Heart right ventricle (tissue), 16 donors: Measurements from ENCODE around the gene FBXO28. TPM values are rescaled to one million over a fixed set of nuclear protein-coding genes. Genes with fewer than 3 reads are reported as not detected.

Experiments
- ATAC-seq, 8 donors: fragments of 200-7000 bp; cut with Tn5 transposase; one replicate each; pipeline ENCODE4 v1.9.1; 2020; ENCODE audit warnings: mild to moderate bottlenecking in 8 of 8, moderate library complexity in 8 of 8, moderate number of reproducible peaks in 1 of 8
- DNase-seq, 2 donors: peaks; one replicate each; pipeline ENCODE4 v3.0.0-alpha.2; 2020
- H3K27ac ChIP-seq, 10 donors: fragments of 200-600 bp; sonication (generic) in 2 of 10; one replicate each; pipeline versions ENCODE4 v1.5.0 to v1.8.0; 2020 to 2022; ENCODE audit warnings: mild to moderate bottlenecking in 3 of 10
- H3K27me3 ChIP-seq, 7 donors: fragments of 200-600 bp; one replicate each; pipeline ENCODE4 v1.8.0; 2021 to 2022; ENCODE audit warnings: mild to moderate bottlenecking in 2 of 7
- H3K36me3 ChIP-seq, 9 donors: fragments of 200-600 bp; sonication (generic) in 1 of 9; one replicate each; pipeline versions ENCODE4 v1.5.0 to v1.8.0; 2020 to 2022; ENCODE audit warnings: mild to moderate bottlenecking in 2 of 9
- H3K4me1 ChIP-seq, 9 donors: fragments of 200-600 bp; sonication (generic) in 1 of 9; one replicate each; pipeline versions ENCODE4 v1.5.0 to v1.8.0; 2020 to 2022; ENCODE audit warnings: mild to moderate bottlenecking in 4 of 9
- H3K4me3 ChIP-seq, 10 donors: fragments of 200-600 bp; sonication (generic) in 2 of 10; one replicate each; pipeline versions ENCODE4 v1.5.0 to v1.8.0; 2020 to 2022; ENCODE audit warnings: mild to moderate bottlenecking in 7 of 10, moderate library complexity in 2 of 10
- H3K9me3 ChIP-seq, 11 donors: fragments of 200-600 bp in 10 of 11; sonication (generic) in 2 of 11; one replicate each; pipeline versions ENCODE4 v1.5.0 to v1.8.0; 2013 to 2022; ENCODE audit warnings: mild to moderate bottlenecking in 2 of 11, control low read depth in 1 of 11, moderate library complexity in 1 of 11
- WGBS, 2 donors: extraction: QIAGEN DNeasy Blood & Tissue Kit; methylation state at CpG; one replicate each; pipeline ENCODE4 v1.1.7; 2013; ENCODE audit warnings: inconsistent platforms in 1 of 2; 5-methylcytosine and 5-hydroxymethylcytosine counted together
- intact Hi-C, 10 donors: fragments of 100-400 bp; cut with DNase I; formaldehyde crosslinking; loops; one replicate each; pipeline versions ENCODE4 v1.11.1 to v1.14.2; 2022
- polyA plus RNA-seq, 2 donors: library from polyadenylated mRNA; stranded (reverse); fragments of 200-250 nt; gene quantifications; one replicate each; pipeline ENCODE4 v1.2.3, GENCODE V29; 2013
- total RNA-seq, 10 donors: library from RNA; stranded (reverse); fragmentation: NEBNext Ultra II Directional in 3 of 10; extraction: Animal tissue kit (Norgen Biotek cat#: 25700) in 3 of 10; gene quantifications; one replicate each; pipeline versions ENCODE4 v1.2.1 to v1.2.4, GENCODE V29; 2021 to 2023
- TF ChIP-seq, protein P1 (sequence below), 9 donors: fragments of 200-600 bp; sonication (generic) in 2 of 9; IDR thresholded peaks; one replicate each; pipeline versions ENCODE4 v1.5.0 to v1.8.0; 2021 to 2022; ENCODE audit warnings: antibody characterized with exemption in 9 of 9, mild to moderate bottlenecking in 5 of 9, moderate library complexity in 1 of 9
- donor health status: Arrhythmogenic right ventricular cardiomyopathy.
- donor health status: ischemic (EF 13 %, LVEDD 7.1; RV severe dilation, severe dysfunction).
- donor health status: healthy with polysubstance abuse.
- donor health status: DM: no; HTN: yes; CAD: no.
- donor health status: DM: no; HTN: no; CAD: no.
- donor health status: ischemic (EF 25% LVEDD 6.9; RV normal size, moderate dysfunction).
- donor health status: ischemic (EF 25% LVEDD 5.7; RV mildly dilated, moderate dysfunction).
- donor health status: healthy.
- donor health status: DM: yes; HTN: yes; CAD: no.
- donor health status: Ischemic cardiomyopathy.
- donor health status: ischemic (EF 35%, LVEDD 5.7; RV mildly dilated, moderate dysfunction).
- donor health status: nonischemic (EF 11% LVEDD 7.7; RV severe dilation, severe dysfunction).
- donor health status: DM: yes; HTN: yes; CAD: no.
- donor health status: PGD.
- donor health status: ischemic (EF 29% LVEDD 5.4; RV normal size, mild dysfunction).
- donor health status: nonischemic (EF 23%, LVEDD 6.1; RV moderate dilation, normal function).

The FBXO28 gene
- total and polyA plus RNA-seq, 12 donors, result 5.9 to 22.9 (median 20.1) TPM

DNA sequence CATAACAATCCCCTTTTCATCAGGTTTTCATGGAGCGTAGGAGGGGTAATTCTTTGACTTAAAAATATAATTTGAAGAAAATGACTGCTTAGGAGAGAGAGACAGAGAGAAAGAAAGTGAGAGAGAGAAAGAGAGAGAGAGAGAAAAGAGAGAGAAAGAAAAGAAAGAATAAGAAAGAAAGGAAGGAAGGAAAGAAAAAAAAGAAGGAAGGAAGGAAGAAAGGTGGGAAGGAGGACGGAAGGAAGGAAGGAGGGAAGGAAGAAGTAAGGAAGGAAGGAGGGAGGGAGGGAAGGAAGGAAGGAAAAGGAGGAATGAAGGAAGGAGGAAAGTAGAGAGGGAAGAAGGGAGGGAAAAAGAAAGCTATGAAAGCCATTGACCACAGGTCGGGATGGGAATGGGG is 58.3 kb downstream of the FBXO28 start:
- intact Hi-C loops, result loop anchor here in 1 of 10 donors (10.0 kb wide), 1 partner anchor 123 kb away; no protein-coding TSS in a partner anchor
- Histone ChIP-seq H3K27ac (no peak overlapping the region), H3K36me3 (no peaks in the 10 kb centered on the region), H3K4me1 (peaks cover 4 to 30% (median 12%) of the 10 kb centered on the region in 9 donors), H3K9me3 (no peaks in the 10 kb centered on the region), H3K27me3 (no peaks in the 10 kb centered on the region), H3K4me3 (no peak overlapping the region)
- TF ChIP-seq, protein P1, sequence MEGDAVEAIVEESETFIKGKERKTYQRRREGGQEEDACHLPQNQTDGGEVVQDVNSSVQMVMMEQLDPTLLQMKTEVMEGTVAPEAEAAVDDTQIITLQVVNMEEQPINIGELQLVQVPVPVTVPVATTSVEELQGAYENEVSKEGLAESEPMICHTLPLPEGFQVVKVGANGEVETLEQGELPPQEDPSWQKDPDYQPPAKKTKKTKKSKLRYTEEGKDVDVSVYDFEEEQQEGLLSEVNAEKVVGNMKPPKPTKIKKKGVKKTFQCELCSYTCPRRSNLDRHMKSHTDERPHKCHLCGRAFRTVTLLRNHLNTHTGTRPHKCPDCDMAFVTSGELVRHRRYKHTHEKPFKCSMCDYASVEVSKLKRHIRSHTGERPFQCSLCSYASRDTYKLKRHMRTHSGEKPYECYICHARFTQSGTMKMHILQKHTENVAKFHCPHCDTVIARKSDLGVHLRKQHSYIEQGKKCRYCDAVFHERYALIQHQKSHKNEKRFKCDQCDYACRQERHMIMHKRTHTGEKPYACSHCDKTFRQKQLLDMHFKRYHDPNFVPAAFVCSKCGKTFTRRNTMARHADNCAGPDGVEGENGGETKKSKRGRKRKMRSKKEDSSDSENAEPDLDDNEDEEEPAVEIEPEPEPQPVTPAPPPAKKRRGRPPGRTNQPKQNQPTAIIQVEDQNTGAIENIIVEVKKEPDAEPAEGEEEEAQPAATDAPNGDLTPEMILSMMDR (IDR thresholded peaks at IDR 0.05), result no peak
- no peak for DNase-seq
- no peak for ATAC-seq
- 84 to 89% methylated on average over 3 of the region's 3 CpGs for WGBS, 2 donors

DNA sequence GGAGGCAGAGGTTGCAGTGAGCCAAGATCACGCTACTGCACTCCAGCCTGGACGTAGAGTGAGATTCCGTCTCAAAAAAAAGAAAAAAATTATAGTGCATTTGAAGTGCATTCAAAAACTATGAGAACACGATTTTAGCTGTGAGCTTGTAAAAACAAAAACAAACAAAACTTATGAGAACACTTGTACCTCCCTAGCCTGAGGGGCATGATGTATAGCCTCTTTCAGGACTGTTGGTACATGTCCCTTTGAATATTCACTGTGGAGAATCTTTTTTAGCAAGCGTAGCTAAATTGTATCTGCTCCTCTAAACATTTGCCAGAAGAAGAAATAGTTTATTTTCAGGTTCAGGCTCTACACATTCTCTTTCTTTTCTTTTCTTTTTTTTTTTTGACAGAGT is 59.6 kb downstream of the FBXO28 start:
- Histone ChIP-seq H3K9me3 (no peaks in the 10 kb centered on the region), H3K27me3 (no peaks in the 10 kb centered on the region), H3K27ac (no peak overlapping the region), H3K36me3 (no peaks in the 10 kb centered on the region), H3K4me3 (no peak overlapping the region), H3K4me1 (peaks cover 4 to 27% (median 10%) of the 10 kb centered on the region in 9 donors)
- ATAC-seq, result no peak
- no peak for DNase-seq
- intact Hi-C loops, result loop anchor here in 1 of 10 donors (10.0 kb wide), 1 partner anchor 121 kb away; no protein-coding TSS in a partner anchor
- TF ChIP-seq, protein P1 (IDR thresholded peaks at IDR 0.05), result no peak
- WGBS, 2 donors, result 91 to 94% methylated on average over 5 of the region's 5 CpGs

DNA sequence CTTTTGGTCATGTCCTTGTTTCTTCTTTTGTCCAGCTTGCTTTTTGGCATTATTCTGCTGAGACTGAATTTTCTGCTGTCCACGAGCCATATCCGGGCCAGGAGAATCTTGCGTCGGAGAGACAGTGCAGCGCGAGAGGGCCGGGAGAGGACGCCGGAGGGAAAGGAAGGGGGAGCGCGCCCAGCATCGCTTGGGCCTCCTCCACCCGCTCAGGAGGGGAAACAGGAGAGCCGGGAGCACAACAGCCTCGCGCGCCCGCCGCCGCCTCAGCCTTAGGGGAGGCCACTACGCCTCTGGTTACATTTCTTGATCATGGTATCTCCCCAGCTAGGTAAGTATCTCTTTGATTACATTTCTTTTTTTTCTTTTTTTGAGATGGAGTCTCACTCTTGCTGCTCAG is 61.7 kb downstream of the FBXO28 start:
- DNase-seq (peak; percentile 21 to 36), ATAC-seq (peak; percentile 61 to 93 (median 74))
- Histone ChIP-seq H3K9me3 (no peaks in the 10 kb centered on the region), H3K4me1 (peaks cover 0 to 7% (median 0%) of the 10 kb centered on the region in 9 donors), H3K4me3 (peak overlapping the region in 3 of 10 donors; percentile 0 to 26 (median 19)), H3K27me3 (no peaks in the 10 kb centered on the region), H3K36me3 (no peaks in the 10 kb centered on the region), H3K27ac (no peak overlapping the region)
- TF ChIP-seq, protein P1 (IDR thresholded peaks at IDR 0.05), result peak in 2 of 9 donors; percentile 6 to 14
- 7 to 10% methylated on average over 20 to 21 of the region's 21 CpGs for WGBS, 2 donors
- intact Hi-C loops, result loop anchor here in 1 of 10 donors (10.0 kb wide), 1 partner anchor 119 kb away; no protein-coding TSS in a partner anchor

- H3K27ac ChIP-seq, result no peak overlapping the region
- no peaks in the 10 kb centered on the region for H3K9me3 ChIP-seq
- WGBS, 2 donors, result 92 to 94% methylated on average over 9 of the region's 9 CpGs
- no peak for ATAC-seq
- no peaks in the 10 kb centered on the region for H3K27me3 ChIP-seq
- DNase-seq, result no peak
- TF ChIP-seq, protein P1 (IDR thresholded peaks at IDR 0.05), result no peak
- peaks cover 0 to 15% (median 3%) of the 10 kb centered on the region in 9 donors for H3K4me1 ChIP-seq
- intact Hi-C loops, result loop anchor here in 1 of 10 donors (10.0 kb wide), 1 partner anchor 117 kb away; no protein-coding TSS in a partner anchor
- no peak overlapping the region for H3K4me3 ChIP-seq
- H3K36me3 ChIP-seq, result no peaks in the 10 kb centered on the region
Observed at GRCh38 chr1:224177356-224177999, 63.6 kb downstream of the FBXO28 start.
